GM19468 (cell line): Measurements from ENCODE around the gene GSTA2.
"Not testable (repeated sequence)": the region's sequence is repeated elsewhere in the genome, so short reads cannot be mapped to it uniquely, and the experiment has no call there.

Experiments used
- ATAC-seq: cut with Tn5 transposase; IDR thresholded peaks from one replicate; pipeline ENCODE4 v1.9.1; 2021; ENCODE audit warnings: mild to moderate bottlenecking, moderate library complexity, moderate number of reproducible peaks; ENCODE audit not compliant: unreplicated experiment; ENCODE audit errors: extremely low read depth

The GSTA2 gene

GRCh38 chr6:52727908-52728307 is 35.4 kb downstream of the GSTA2 start:
- no peak for ATAC-seq

- no peak for ATAC-seq
These were observed 36.3 kb downstream of the GSTA2 start for GRCh38 chr6:52726741-52727535.

GRCh38 chr6:52726193-52726542 is 37.1 kb downstream of the GSTA2 start:
- ATAC-seq = no peak

GRCh38 chr6:52725535-52726192 is 37.6 kb downstream of the GSTA2 start:
- ATAC-seq = no peak

GRCh38 chr6:52725143-52725534 is 38.1 kb downstream of the GSTA2 start:
- ATAC-seq = no peak

GRCh38 chr6:52724406-52725121 is 38.7 kb downstream of the GSTA2 start:
- ATAC-seq = peak; percentile 97

GRCh38 chr6:52724042-52724405 is 39.3 kb downstream of the GSTA2 start:
- no peak for ATAC-seq

GRCh38 chr6:52720321-52720720 is 43.0 kb downstream of the GSTA2 start:
- ATAC-seq = no peak

- no peak for ATAC-seq
These were observed 44.7 kb downstream of the GSTA2 start for GRCh38 chr6:52718550-52718949.

GRCh38 chr6:52714761-52715160 is 48.5 kb downstream of the GSTA2 start:
- not testable (repeated sequence) for ATAC-seq

GRCh38 chr6:52712136-52712535 is 51.1 kb downstream of the GSTA2 start:
- no peak for ATAC-seq

GRCh38 chr6:52707963-52708680 is 55.2 kb downstream of the GSTA2 start:
- ATAC-seq = no peak

- ATAC-seq = no peak
These were observed 57.3 kb downstream of the GSTA2 start for GRCh38 chr6:52706001-52706400.

GRCh38 chr6:52704781-52705502 is 58.3 kb downstream of the GSTA2 start:
- ATAC-seq = not testable (repeated sequence)

GRCh38 chr6:52704060-52704459 is 59.2 kb downstream of the GSTA2 start:
- no peak for ATAC-seq
